ENCODE results near the gene FAM3C.

The FAM3C gene

GRCh38 chr7:121369462-121369861 lies 26.6 kb downstream of the FAM3C start:
- no peak for TF ChIP-seq CTCF (IDR thresholded peaks at IDR 0.05)
- no peak overlapping the region for H3K27ac ChIP-seq
- no peaks in the 10 kb centered on the region for H3K36me3 ChIP-seq
- no peaks in the 10 kb centered on the region for H3K9me3 ChIP-seq
- no peak overlapping the region for H3K4me3 ChIP-seq (ENCODE audit: low read depth in 1 of 2, low read length in 1 of 2)
- H3K27me3 ChIP-seq = no peaks in the 10 kb centered on the region
- no peaks in the 10 kb centered on the region for H3K4me1 ChIP-seq (ENCODE audit: control insufficient read depth in 1 of 2, insufficient read depth in 1 of 2, low read depth in 1 of 2, low read length in 1 of 2)

- Histone ChIP-seq H3K9me3 (no peaks in the 10 kb centered on the region), H3K27ac (no peak overlapping the region), H3K27me3 (no peaks in the 10 kb centered on the region), H3K4me3 (ENCODE audit: low read depth in 1 of 2, low read length in 1 of 2) (no peak overlapping the region), H3K4me1 (ENCODE audit: control insufficient read depth in 1 of 2, insufficient read depth in 1 of 2, low read depth in 1 of 2, low read length in 1 of 2) (no peaks in the 10 kb centered on the region), H3K36me3 (no peaks in the 10 kb centered on the region)
- TF ChIP-seq CTCF (IDR thresholded peaks at IDR 0.05) = no peak
Observed at GRCh38 chr7:121366852-121367431, 29.2 kb downstream of the FAM3C start.

- H3K36me3 ChIP-seq = no peaks in the 10 kb centered on the region
- H3K27ac ChIP-seq = no peak overlapping the region
- no peaks in the 10 kb centered on the region for H3K9me3 ChIP-seq
- TF ChIP-seq CTCF (IDR thresholded peaks at IDR 0.05) = no peak
- no peaks in the 10 kb centered on the region for H3K27me3 ChIP-seq
- H3K4me1 ChIP-seq (ENCODE audit: control insufficient read depth in 1 of 2, insufficient read depth in 1 of 2, low read depth in 1 of 2, low read length in 1 of 2) = no peaks in the 10 kb centered on the region
- no peak overlapping the region for H3K4me3 ChIP-seq (ENCODE audit: low read depth in 1 of 2, low read length in 1 of 2)
Observed at GRCh38 chr7:121360564-121360963, 35.5 kb downstream of the FAM3C start.

- H3K36me3 ChIP-seq = no peaks in the 10 kb centered on the region
- H3K27ac ChIP-seq = no peak overlapping the region
- H3K4me3 ChIP-seq (ENCODE audit: low read depth in 1 of 2, low read length in 1 of 2) = no peak overlapping the region
- no peaks in the 10 kb centered on the region for H3K27me3 ChIP-seq
- no peaks in the 10 kb centered on the region for H3K4me1 ChIP-seq (ENCODE audit: control insufficient read depth in 1 of 2, insufficient read depth in 1 of 2, low read depth in 1 of 2, low read length in 1 of 2)
- TF ChIP-seq CTCF (IDR thresholded peaks at IDR 0.05) = no peak
- no peaks in the 10 kb centered on the region for H3K9me3 ChIP-seq
Observed at GRCh38 chr7:121355574-121355973, 40.5 kb downstream of the FAM3C start.

- TF ChIP-seq CTCF (IDR thresholded peaks at IDR 0.05) = no peak
- Histone ChIP-seq H3K27ac (no peak overlapping the region), H3K36me3 (no peaks in the 10 kb centered on the region)
Observed at GRCh38 chr7:121352323-121352722, 43.8 kb downstream of the FAM3C start.

GRCh38 chr7:121351682-121352081 lies 44.4 kb downstream of the FAM3C start:
- Histone ChIP-seq H3K27me3 (no peaks in the 10 kb centered on the region), H3K4me3 (ENCODE audit: low read depth in 1 of 2, low read length in 1 of 2) (no peak overlapping the region), H3K4me1 (ENCODE audit: control insufficient read depth in 1 of 2, insufficient read depth in 1 of 2, low read depth in 1 of 2, low read length in 1 of 2) (no peaks in the 10 kb centered on the region), H3K27ac (no peak overlapping the region), H3K36me3 (no peaks in the 10 kb centered on the region), H3K9me3 (no peaks in the 10 kb centered on the region)
- no peak for TF ChIP-seq CTCF (IDR thresholded peaks at IDR 0.05)

More at GRCh38 chr7:121352323-121352722, 43.8 kb downstream of the FAM3C start:
- Histone ChIP-seq H3K27me3 (no peaks in the 10 kb centered on the region), H3K4me1 (ENCODE audit: control insufficient read depth in 1 of 2, insufficient read depth in 1 of 2, low read depth in 1 of 2, low read length in 1 of 2) (no peaks in the 10 kb centered on the region), H3K9me3 (no peaks in the 10 kb centered on the region), H3K4me3 (ENCODE audit: low read depth in 1 of 2, low read length in 1 of 2) (no peak overlapping the region)
